WERI-Rb-1 (cell line): ENCODE measurements around the gene RAB3IP.

Experiments
- DNase-seq: peaks from one replicate; pipeline ENCODE4 v3.0.0-alpha.2; 2020
- H3K27ac ChIP-seq: fragments of 250-450 bp; sonication (Bioruptor Pico); 2 replicates; pipeline ENCODE4 v1.5.1; 2020; ENCODE audit warnings: mild to moderate bottlenecking, moderate library complexity
- H3K27me3 ChIP-seq: fragments of 250-450 bp; sonication (Bioruptor Pico); 2 replicates; pipeline ENCODE4 v1.5.1; 2021; ENCODE audit warnings: mild to moderate bottlenecking, low read depth, moderate library complexity; ENCODE audit not compliant: insufficient read depth, severe bottlenecking
- H3K36me3 ChIP-seq: fragments of 250-450 bp; sonication (Bioruptor Pico); 2 replicates; pipeline ENCODE4 v1.5.1; 2020; ENCODE audit warnings: mild to moderate bottlenecking, moderate library complexity
- H3K4me3 ChIP-seq: 2 replicates; pipeline ENCODE4 v1.5.1; 2011; ENCODE audit warnings: low read depth, mild to moderate bottlenecking, control low read depth, low read length
- H3K9me3 ChIP-seq: fragments of 250-450 bp; sonication (Bioruptor Pico); 2 replicates; pipeline ENCODE4 v1.5.1; 2021; ENCODE audit warnings: mild to moderate bottlenecking, moderate library complexity; ENCODE audit not compliant: severe bottlenecking
- TF ChIP-seq, protein P1 (sequence below): IDR thresholded peaks from 2 replicates; pipeline ENCODE4 v1.5.1; 2011; ENCODE audit warnings: low read depth, mild to moderate bottlenecking, control low read depth, inconsistent platforms, low read length

Gene RAB3IP

DNA sequence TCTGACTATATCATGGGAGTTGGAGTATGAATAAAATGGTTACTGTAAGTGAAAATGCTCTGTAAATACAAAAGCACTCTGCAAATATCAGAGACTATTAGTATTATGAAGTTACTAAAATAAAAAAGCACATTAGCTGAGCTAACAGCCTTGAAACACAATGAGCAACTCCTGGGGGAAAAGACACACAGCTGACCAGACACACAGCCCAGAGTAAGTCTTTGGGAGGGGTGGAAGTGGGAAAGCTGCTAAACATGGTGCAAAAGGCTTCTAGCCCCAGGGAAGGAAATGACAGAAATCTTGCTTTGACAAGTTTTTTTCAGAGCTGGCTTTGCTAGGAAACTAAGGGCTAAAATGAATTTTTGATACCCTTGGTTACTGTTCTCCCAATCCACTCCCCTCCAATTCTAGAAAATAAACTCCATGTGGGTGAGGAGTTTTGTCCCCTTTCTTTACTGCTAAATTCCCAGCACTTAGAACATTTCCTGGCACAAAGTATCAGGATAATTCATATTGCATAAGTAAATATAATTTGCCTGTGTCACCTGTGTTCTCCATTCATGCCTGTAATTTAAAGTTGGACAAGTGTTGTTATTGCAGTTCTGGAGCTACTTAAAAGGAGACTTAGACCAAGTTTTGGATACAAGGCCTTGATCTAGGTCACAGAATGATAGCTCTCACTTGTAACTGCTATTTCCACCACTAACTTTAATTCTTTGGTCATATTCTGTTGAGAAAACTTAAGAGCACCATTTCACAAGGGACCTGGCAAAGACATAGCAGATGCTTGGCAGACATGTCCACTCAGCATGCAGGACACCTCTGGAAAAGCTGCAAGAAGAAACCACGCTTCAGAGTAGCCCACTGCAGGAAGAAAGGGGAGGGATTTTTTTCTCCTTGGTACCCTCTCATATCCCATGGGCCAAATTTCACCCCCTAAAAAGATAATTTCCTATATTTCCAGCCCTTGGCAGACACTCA lies 19.0 kb upstream of the RAB3IP start:
- TF ChIP-seq, protein P1, sequence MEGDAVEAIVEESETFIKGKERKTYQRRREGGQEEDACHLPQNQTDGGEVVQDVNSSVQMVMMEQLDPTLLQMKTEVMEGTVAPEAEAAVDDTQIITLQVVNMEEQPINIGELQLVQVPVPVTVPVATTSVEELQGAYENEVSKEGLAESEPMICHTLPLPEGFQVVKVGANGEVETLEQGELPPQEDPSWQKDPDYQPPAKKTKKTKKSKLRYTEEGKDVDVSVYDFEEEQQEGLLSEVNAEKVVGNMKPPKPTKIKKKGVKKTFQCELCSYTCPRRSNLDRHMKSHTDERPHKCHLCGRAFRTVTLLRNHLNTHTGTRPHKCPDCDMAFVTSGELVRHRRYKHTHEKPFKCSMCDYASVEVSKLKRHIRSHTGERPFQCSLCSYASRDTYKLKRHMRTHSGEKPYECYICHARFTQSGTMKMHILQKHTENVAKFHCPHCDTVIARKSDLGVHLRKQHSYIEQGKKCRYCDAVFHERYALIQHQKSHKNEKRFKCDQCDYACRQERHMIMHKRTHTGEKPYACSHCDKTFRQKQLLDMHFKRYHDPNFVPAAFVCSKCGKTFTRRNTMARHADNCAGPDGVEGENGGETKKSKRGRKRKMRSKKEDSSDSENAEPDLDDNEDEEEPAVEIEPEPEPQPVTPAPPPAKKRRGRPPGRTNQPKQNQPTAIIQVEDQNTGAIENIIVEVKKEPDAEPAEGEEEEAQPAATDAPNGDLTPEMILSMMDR, result no peak
- no peaks in the 10 kb centered on the region for H3K27me3 ChIP-seq

DNA sequence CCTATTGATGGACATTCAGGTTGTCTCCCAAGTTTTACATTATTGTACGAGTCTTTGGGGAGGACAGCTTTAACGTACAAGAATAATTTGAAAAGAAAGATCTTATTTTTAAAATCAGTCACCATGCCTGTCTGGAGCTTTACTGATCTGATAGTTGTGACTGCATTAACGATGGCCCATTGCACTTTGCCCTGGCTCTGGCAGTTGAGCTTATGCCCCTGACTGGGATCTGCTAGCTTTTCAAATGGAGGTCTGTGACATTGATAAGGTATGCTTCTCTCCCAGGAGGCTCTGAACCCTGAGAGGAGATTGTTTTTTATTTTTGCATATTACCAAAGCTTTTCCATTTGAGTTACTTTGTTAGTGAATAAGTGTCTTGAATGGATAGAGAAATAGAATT lies 17.9 kb upstream of the RAB3IP start:
- no peaks in the 10 kb centered on the region for H3K9me3 ChIP-seq
- DNase-seq, result no peak
- H3K27me3 ChIP-seq, result no peaks in the 10 kb centered on the region
- H3K4me3 ChIP-seq, result no peak overlapping the region
- no peaks in the 10 kb centered on the region for H3K36me3 ChIP-seq
- TF ChIP-seq, protein P1, result no peak
- H3K27ac ChIP-seq, result no peak overlapping the region

More for the DNA sequence above, 19.0 kb upstream of the RAB3IP start:
- Histone ChIP-seq H3K36me3 (no peaks in the 10 kb centered on the region), H3K9me3 (no peaks in the 10 kb centered on the region), H3K4me3 (no peak overlapping the region), H3K27ac (no peak overlapping the region)
- no peak for DNase-seq

DNA sequence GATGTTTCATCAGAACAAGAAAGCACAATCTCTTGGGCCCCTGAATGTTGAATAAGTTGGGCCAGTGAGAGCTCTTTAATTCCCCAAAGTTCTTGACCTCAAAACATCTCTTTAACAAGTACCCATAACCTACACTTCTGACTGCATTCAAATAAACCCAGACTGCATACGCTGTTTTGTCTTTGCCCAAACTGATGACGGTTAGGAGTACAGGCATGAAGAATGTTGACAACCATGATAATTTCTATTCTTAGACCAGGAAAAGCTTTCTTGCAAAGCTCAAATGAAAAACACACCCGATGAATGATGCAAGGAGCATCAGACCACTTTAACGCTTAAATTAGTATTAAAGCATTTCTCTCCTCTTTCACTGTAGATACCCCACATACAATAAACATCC lies 11.7 kb upstream of the RAB3IP start:
- Histone ChIP-seq H3K36me3 (no peaks in the 10 kb centered on the region), H3K4me3 (no peak overlapping the region), H3K27ac (no peak overlapping the region), H3K9me3 (no peaks in the 10 kb centered on the region), H3K27me3 (no peaks in the 10 kb centered on the region)
- no peak for DNase-seq
- TF ChIP-seq, protein P1, result no peak

DNA sequence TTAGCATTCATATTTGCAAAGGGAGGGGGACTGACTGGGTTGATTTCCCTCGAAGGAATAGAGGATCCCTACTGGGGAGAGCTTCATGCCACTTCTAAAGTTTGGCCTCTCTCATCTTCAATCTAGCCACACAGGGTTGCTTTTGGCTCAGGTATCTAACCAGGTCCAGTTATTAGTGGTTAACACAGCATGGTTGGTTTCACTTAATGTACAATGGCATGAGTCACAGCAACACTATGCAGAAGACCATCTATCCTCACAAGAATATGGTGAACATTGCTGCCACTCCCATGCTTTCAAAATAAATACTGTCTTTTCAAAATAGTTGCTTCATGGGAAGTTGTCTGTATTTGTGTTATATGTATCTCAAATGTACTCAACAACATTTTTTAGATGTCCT lies 6.6 kb upstream of the RAB3IP start:
- Histone ChIP-seq H3K27ac (no peak overlapping the region), H3K27me3 (no peaks in the 10 kb centered on the region), H3K36me3 (no peaks in the 10 kb centered on the region), H3K9me3 (no peaks in the 10 kb centered on the region), H3K4me3 (no peak overlapping the region)
- DNase-seq, result no peak
- TF ChIP-seq, protein P1, result no peak

DNA sequence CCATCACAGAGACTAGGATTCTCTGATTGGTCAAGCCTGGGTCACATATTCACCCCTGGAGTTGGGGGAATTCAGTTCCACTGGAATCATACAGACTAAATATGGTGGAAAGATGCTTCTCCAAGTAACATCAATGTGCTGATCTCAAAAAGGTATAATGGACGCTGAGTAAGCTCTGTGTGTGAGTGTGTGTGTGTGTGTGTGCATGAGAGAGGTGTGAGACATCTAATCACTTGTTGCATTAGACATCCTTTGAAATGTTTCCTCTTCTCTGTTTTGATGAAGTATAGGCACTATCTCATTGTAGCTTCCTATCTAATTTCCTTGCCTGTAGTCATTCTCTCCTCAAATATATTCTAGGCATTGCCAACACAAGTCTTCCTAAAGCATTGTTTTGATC lies 5.0 kb upstream of the RAB3IP start:
- no peak for DNase-seq
- no peaks in the 10 kb centered on the region for H3K9me3 ChIP-seq
- TF ChIP-seq, protein P1, result no peak
- H3K27me3 ChIP-seq, result no peaks in the 10 kb centered on the region
- no peak overlapping the region for H3K4me3 ChIP-seq
- no peaks in the 10 kb centered on the region for H3K36me3 ChIP-seq
- no peak overlapping the region for H3K27ac ChIP-seq
